GM23338 (cell line): Measurements from ENCODE around the gene FYN. TPM values are rescaled to one million over a fixed set of nuclear protein-coding genes. Genes with fewer than 3 reads are reported as not detected.

ENCODE experiments used
- ATAC-seq: fragments of 200-7000 bp; cut with Tn5 transposase; 3 replicates; pipeline ENCODE4 v1.9.1; 2020
- DNase-seq: peaks from one replicate; pipeline ENCODE4 v3.0.0-alpha.2; 2015; ENCODE audit warnings: low spot score
- H2AFZ ChIP-seq: fragments of 200-600 bp; sonication (generic); 2 replicates; pipeline ENCODE4 v1.8.0; 2016; ENCODE audit warnings: antibody characterized with exemption, mild to moderate bottlenecking, moderate library complexity
- H3F3A ChIP-seq: fragments of 200-600 bp; sonication (generic); replicated peaks from 2 replicates; pipeline ENCODE4 v1.8.0; 2017; ENCODE audit warnings: antibody characterized with exemption, mixed run types, low read depth
- H3K27ac ChIP-seq: fragments of 200-600 bp; sonication (generic); 2 replicates; pipeline ENCODE4 v1.6.1; 2016; ENCODE audit warnings: low read depth
- H3K27me3 ChIP-seq: fragments of 200-600 bp; sonication (generic); 2 replicates; pipeline ENCODE4 v1.8.0; 2016; ENCODE audit warnings: mild to moderate bottlenecking, mixed run types, moderate library complexity; ENCODE audit not compliant: insufficient read depth
- H3K36me3 ChIP-seq: fragments of 200-600 bp; sonication (generic); 2 replicates; pipeline ENCODE4 v1.8.0; 2016; ENCODE audit warnings: mild to moderate bottlenecking; ENCODE audit not compliant: insufficient read depth
- H3K4me1 ChIP-seq: fragments of 200-600 bp; sonication (generic); 2 replicates; pipeline ENCODE4 v1.8.0; 2016; ENCODE audit warnings: mild to moderate bottlenecking, moderate library complexity; ENCODE audit not compliant: insufficient read depth
- H3K4me2 ChIP-seq: fragments of 200-600 bp; sonication (generic); 2 replicates; pipeline ENCODE4 v1.7.1; 2017; ENCODE audit warnings: mixed run types
- H3K4me3 ChIP-seq: fragments of 200-600 bp; sonication (generic); 2 replicates; pipeline ENCODE4 v1.6.1; 2016; ENCODE audit warnings: mixed run types
- H3K79me2 ChIP-seq: fragments of 200-600 bp; sonication (generic); replicated peaks from 2 replicates; pipeline ENCODE4 v1.8.0; 2017; ENCODE audit warnings: mild to moderate bottlenecking; ENCODE audit not compliant: insufficient read depth
- H3K9me2 ChIP-seq: fragments of 200-600 bp; sonication (generic); 2 replicates; pipeline ENCODE4 v1.8.0; 2017; ENCODE audit not compliant: insufficient read depth
- H4K20me1 ChIP-seq: fragments of 200-600 bp; sonication (generic); replicated peaks from 2 replicates; pipeline ENCODE4 v1.8.0; 2017; ENCODE audit warnings: mild to moderate bottlenecking; ENCODE audit not compliant: insufficient read depth
- H3K27ac Mint-ChIP-seq: 2 replicates; pipeline ENCODE4 v1.8.0; 2020; ENCODE audit warnings: inconsistent platforms, mild to moderate bottlenecking, moderate library complexity, mixed read lengths
- H3K27me3 Mint-ChIP-seq: 3 replicates; pipeline ENCODE4 v1.8.0; 2022; ENCODE audit warnings: low read depth, mild to moderate bottlenecking, moderate library complexity, mixed read lengths, inconsistent platforms; ENCODE audit not compliant: insufficient read depth, poor library complexity
- H3K36me3 Mint-ChIP-seq: 3 replicates; pipeline ENCODE4 v1.8.0; 2021; ENCODE audit warnings: low read depth, mild to moderate bottlenecking, inconsistent platforms, moderate library complexity, mixed read lengths
- H3K4me1 Mint-ChIP-seq: 3 replicates; pipeline ENCODE4 v1.8.0; 2020; ENCODE audit warnings: mild to moderate bottlenecking, inconsistent platforms, mixed read lengths
- H3K4me3 Mint-ChIP-seq: 3 replicates; pipeline ENCODE4 v1.8.0; 2021; ENCODE audit warnings: moderate library complexity, mild to moderate bottlenecking, inconsistent platforms, mixed read lengths
- H3K9me3 Mint-ChIP-seq: 3 replicates; pipeline ENCODE4 v1.8.0; 2020; ENCODE audit warnings: moderate library complexity, mild to moderate bottlenecking, inconsistent platforms, mixed read lengths
- EZH2 ChIP-seq: fragments of 200-600 bp; sonication (generic); IDR thresholded peaks from one replicate; pipeline ENCODE4 v1.8.0; 2017; ENCODE audit warnings: antibody characterized with exemption, mild to moderate bottlenecking, low read depth; ENCODE audit not compliant: unreplicated experiment
- JUNB ChIP-seq: IDR thresholded peaks from one replicate; pipeline ENCODE4 v1.6.1; 2016; ENCODE audit warnings: antibody characterized with exemption; ENCODE audit not compliant: unreplicated experiment
- NANOG ChIP-seq: IDR thresholded peaks from 2 replicates; pipeline ENCODE4 v1.6.1; 2016; ENCODE audit warnings: antibody characterized with exemption, borderline replicate concordance
- POLR2AphosphoS5 ChIP-seq: IDR thresholded peaks from 2 replicates; pipeline ENCODE4 v1.6.1; 2016; ENCODE audit warnings: antibody characterized with exemption, low read depth
- ZNF114 ChIP-seq: fragments of 250-450 bp; sonication (Bioruptor Pico); IDR thresholded peaks from 2 replicates; pipeline ENCODE4 v1.5.0; 2020; ENCODE audit warnings: mild to moderate bottlenecking, moderate library complexity
- ZNF331 ChIP-seq: fragments of 250-450 bp; sonication (Bioruptor Pico); IDR thresholded peaks from 2 replicates; pipeline ENCODE4 v1.5.0; 2020; ENCODE audit warnings: low read depth, mild to moderate bottlenecking, moderate library complexity
- ZNF462 ChIP-seq: fragments of 250-450 bp; sonication (Bioruptor Pico); IDR thresholded peaks from 2 replicates; pipeline ENCODE4 v1.5.0; 2020; ENCODE audit warnings: mild to moderate bottlenecking, moderate library complexity
- polyA plus RNA-seq: library from polyadenylated mRNA; unstranded; fragments of >200 nt; fragmentation: Nextera tagmentation; extraction: Ambion mirVana; gene quantifications from 2 replicates; pipeline ENCODE4 v1.2.1, GENCODE V29; 2016
- total RNA-seq: library from RNA; depleted of rRNA; stranded (reverse); fragments of >200 nt; shearing (Covaris generic); gene quantifications from 2 replicates; pipeline ENCODE4 v1.2.3, GENCODE V29; 2014
- TF ChIP-seq, protein P1 (sequence below): IDR thresholded peaks from one replicate; pipeline ENCODE4 v1.6.1; 2018; ENCODE audit warnings: antibody characterized with exemption; ENCODE audit not compliant: unreplicated experiment
- TF ChIP-seq, protein P2 (sequence below), 2 experiments: fragments of 200-600 bp in 1 of 2; sonication (generic) in 1 of 2; conservative IDR thresholded peaks; 2 replicates each; pipeline versions ENCODE4 v1.5.1 to v1.6.1; 2016 to 2017; ENCODE audit warnings: antibody characterized with exemption in 2 of 2, low read depth in 2 of 2, mild to moderate bottlenecking in 2 of 2, moderate library complexity in 1 of 2

The FYN gene
- total and polyA plus RNA-seq, 2 experiments from 2014 or later, result 46.8 to 143 TPM

- peaks cover 31% of the 10 kb centered on the region for H3K4me1 Mint-ChIP-seq
- no peak overlapping the region for H3K4me2 ChIP-seq
- H3K9me2 ChIP-seq, result no peaks in the 10 kb centered on the region
- H3K4me3 ChIP-seq, result no peak overlapping the region
- H3K4me3 Mint-ChIP-seq, result no peak overlapping the region
- peaks cover 11% of the 10 kb centered on the region; the same call in 2 of the 3 replicates for H3K36me3 Mint-ChIP-seq
- H3K27ac ChIP-seq, result no peak overlapping the region
- no peaks in the 10 kb centered on the region for H4K20me1 ChIP-seq
- peaks cover 23% of the 10 kb centered on the region for H3K4me1 ChIP-seq
- no peaks in the 10 kb centered on the region for H3K36me3 ChIP-seq
- TF ChIP-seq, protein P1, sequence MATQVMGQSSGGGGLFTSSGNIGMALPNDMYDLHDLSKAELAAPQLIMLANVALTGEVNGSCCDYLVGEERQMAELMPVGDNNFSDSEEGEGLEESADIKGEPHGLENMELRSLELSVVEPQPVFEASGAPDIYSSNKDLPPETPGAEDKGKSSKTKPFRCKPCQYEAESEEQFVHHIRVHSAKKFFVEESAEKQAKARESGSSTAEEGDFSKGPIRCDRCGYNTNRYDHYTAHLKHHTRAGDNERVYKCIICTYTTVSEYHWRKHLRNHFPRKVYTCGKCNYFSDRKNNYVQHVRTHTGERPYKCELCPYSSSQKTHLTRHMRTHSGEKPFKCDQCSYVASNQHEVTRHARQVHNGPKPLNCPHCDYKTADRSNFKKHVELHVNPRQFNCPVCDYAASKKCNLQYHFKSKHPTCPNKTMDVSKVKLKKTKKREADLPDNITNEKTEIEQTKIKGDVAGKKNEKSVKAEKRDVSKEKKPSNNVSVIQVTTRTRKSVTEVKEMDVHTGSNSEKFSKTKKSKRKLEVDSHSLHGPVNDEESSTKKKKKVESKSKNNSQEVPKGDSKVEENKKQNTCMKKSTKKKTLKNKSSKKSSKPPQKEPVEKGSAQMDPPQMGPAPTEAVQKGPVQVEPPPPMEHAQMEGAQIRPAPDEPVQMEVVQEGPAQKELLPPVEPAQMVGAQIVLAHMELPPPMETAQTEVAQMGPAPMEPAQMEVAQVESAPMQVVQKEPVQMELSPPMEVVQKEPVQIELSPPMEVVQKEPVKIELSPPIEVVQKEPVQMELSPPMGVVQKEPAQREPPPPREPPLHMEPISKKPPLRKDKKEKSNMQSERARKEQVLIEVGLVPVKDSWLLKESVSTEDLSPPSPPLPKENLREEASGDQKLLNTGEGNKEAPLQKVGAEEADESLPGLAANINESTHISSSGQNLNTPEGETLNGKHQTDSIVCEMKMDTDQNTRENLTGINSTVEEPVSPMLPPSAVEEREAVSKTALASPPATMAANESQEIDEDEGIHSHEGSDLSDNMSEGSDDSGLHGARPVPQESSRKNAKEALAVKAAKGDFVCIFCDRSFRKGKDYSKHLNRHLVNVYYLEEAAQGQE, result no peak
- no peak for TF ChIP-seq POLR2AphosphoS5
- TF ChIP-seq, protein P2, sequence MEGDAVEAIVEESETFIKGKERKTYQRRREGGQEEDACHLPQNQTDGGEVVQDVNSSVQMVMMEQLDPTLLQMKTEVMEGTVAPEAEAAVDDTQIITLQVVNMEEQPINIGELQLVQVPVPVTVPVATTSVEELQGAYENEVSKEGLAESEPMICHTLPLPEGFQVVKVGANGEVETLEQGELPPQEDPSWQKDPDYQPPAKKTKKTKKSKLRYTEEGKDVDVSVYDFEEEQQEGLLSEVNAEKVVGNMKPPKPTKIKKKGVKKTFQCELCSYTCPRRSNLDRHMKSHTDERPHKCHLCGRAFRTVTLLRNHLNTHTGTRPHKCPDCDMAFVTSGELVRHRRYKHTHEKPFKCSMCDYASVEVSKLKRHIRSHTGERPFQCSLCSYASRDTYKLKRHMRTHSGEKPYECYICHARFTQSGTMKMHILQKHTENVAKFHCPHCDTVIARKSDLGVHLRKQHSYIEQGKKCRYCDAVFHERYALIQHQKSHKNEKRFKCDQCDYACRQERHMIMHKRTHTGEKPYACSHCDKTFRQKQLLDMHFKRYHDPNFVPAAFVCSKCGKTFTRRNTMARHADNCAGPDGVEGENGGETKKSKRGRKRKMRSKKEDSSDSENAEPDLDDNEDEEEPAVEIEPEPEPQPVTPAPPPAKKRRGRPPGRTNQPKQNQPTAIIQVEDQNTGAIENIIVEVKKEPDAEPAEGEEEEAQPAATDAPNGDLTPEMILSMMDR (conservative IDR thresholded peaks at IDR 0.05; ENCODE audit: low read depth in 2 of 2), result no peak
- no peak for TF ChIP-seq ZNF114 (CRISPR knock-in tag)
- TF ChIP-seq NANOG, result no peak
- no peak for TF ChIP-seq JUNB
- TF ChIP-seq EZH2, result no peak
- no peak for TF ChIP-seq ZNF331 (CRISPR knock-in tag)
- H2AFZ ChIP-seq, result no peak overlapping the region
- H3F3A ChIP-seq, result no peaks in the 10 kb centered on the region
- peaks cover 2% of the 10 kb centered on the region for H3K27me3 Mint-ChIP-seq
- no peak overlapping the region for H3K27ac Mint-ChIP-seq
- ATAC-seq (no peak), DNase-seq (no peak)
- H3K27me3 ChIP-seq, result no peaks in the 10 kb centered on the region
- no peaks in the 10 kb centered on the region for H3K79me2 ChIP-seq
- H3K9me3 Mint-ChIP-seq, result peaks cover 4% of the 10 kb centered on the region; the same call in 2 of the 3 replicates
Observed at GRCh38 chr6:111652156-111652555, 221.1 kb downstream of the FYN start.

- Histone ChIP-seq H3K27ac (no peak overlapping the region), H3F3A (no peaks in the 10 kb centered on the region), H3K4me3 (no peak overlapping the region), H2AFZ (no peak overlapping the region), H3K4me1 (peaks cover 23% of the 10 kb centered on the region), H3K9me2 (no peaks in the 10 kb centered on the region), H3K79me2 (no peaks in the 10 kb centered on the region), H3K27me3 (no peaks in the 10 kb centered on the region), H4K20me1 (no peaks in the 10 kb centered on the region), H3K4me2 (no peak overlapping the region), H3K36me3 (no peaks in the 10 kb centered on the region)
- peaks cover 31% of the 10 kb centered on the region for H3K4me1 Mint-ChIP-seq
- ATAC-seq, result no peak
- peaks cover 5% of the 10 kb centered on the region for H3K27me3 Mint-ChIP-seq
- no peak overlapping the region for H3K27ac Mint-ChIP-seq
- DNase-seq, result no peak
- H3K36me3 Mint-ChIP-seq, result peaks cover 11% of the 10 kb centered on the region; the same call in 2 of the 3 replicates
- peaks cover 4% of the 10 kb centered on the region; the same call in 2 of the 3 replicates for H3K9me3 Mint-ChIP-seq
- H3K4me3 Mint-ChIP-seq, result no peak overlapping the region
- no peak for TF ChIP-seq ZNF462 (CRISPR knock-in tag)
Observed at GRCh38 chr6:111651185-111652034, 221.8 kb downstream of the FYN start.
